Testis (tissue), 3 donors: ENCODE data around the gene ZFP57. TPM values are rescaled to one million over a fixed set of nuclear protein-coding genes. Genes with fewer than 3 reads are reported as not detected.

Source experiments
- DNase-seq: peaks from one replicate; pipeline ENCODE4 v3.0.0-alpha.2; 2019
- H3K27ac ChIP-seq, 2 donors: fragments of 200-600 bp; sonication (generic); one replicate each; pipeline ENCODE4 v1.5.1; 2019
- H3K27me3 ChIP-seq: fragments of 200-600 bp; sonication (generic); one replicate; pipeline ENCODE4 v1.5.1; 2019
- H3K36me3 ChIP-seq: fragments of 200-600 bp; sonication (generic); one replicate; pipeline ENCODE4 v1.5.1; 2017; ENCODE audit warnings: low read depth; ENCODE audit errors: missing control alignments
- H3K4me1 ChIP-seq: fragments of 200-600 bp; sonication (generic); one replicate; pipeline ENCODE4 v1.5.1; 2019
- H3K4me3 ChIP-seq, 2 donors: fragments of 200-600 bp; sonication (generic); one replicate each; pipeline ENCODE4 v1.5.1; 2017 to 2019
- H3K9me3 ChIP-seq: fragments of 200-600 bp; sonication (generic); one replicate; pipeline ENCODE4 v1.5.1; 2017
- CTCF ChIP-seq, 3 experiments: fragments of 450-650 bp in 2 of 3; fragments of 200-600 bp in 1 of 3; sonication (generic) in 1 of 3; IDR thresholded peaks; one replicate each; pipeline ENCODE4 v1.5.1; 2016 to 2019; ENCODE audit warnings: antibody characterized with exemption in 3 of 3, mild to moderate bottlenecking in 2 of 3, moderate library complexity in 1 of 3
- POLR2A ChIP-seq: fragments of 450-650 bp; IDR thresholded peaks from one replicate; pipeline ENCODE4 v1.6.1; 2017; ENCODE audit warnings: antibody characterized with exemption, mild to moderate bottlenecking, moderate library complexity
- WGBS, 2 donors: methylation state at CpG; one replicate each; pipeline ENCODE4 v1.1.5; 2018; 5-methylcytosine and 5-hydroxymethylcytosine counted together
- intact Hi-C: fragments of 100-400 bp; cut with DNase I; formaldehyde crosslinking; loops from one replicate; pipeline ENCODE4 v1.15.1; 2023; ENCODE audit warnings: low total_unique reads
- polyA plus RNA-seq: library from polyadenylated mRNA; stranded (reverse); fragments of 350-450 nt; fragmentation: Illumina TruSeq; extraction: RNeasy Lipid Tissue Mini Kit (QIAGEN cat#74804); gene quantifications from one replicate; pipeline ENCODE4 v1.2.3, GENCODE V29; 2014; ENCODE audit warnings: low read depth, low replicate concordance; ENCODE audit not compliant: insufficient read depth
- total RNA-seq, 2 donors: library from RNA; depleted of rRNA; stranded (reverse); fragments of >200 nt; gene quantifications; one replicate each; pipeline ENCODE4 v1.2.3, GENCODE V29; 2016

Gene ZFP57
- total and polyA plus RNA-seq, 3 donors from 2014 or later, result 0.91 to 1.6 (median 1.4) TPM

- Histone ChIP-seq H3K4me1 (peaks cover 10% of the 10 kb centered on the region), H3K27ac (peak overlapping the region; percentile 72 to 80), H3K36me3 (no peaks in the 10 kb centered on the region), H3K27me3 (no peaks in the 10 kb centered on the region), H3K9me3 (no peaks in the 10 kb centered on the region), H3K4me3 (peak overlapping the region; percentile 72 to 84)
- WGBS, 2 donors, result 3% methylated on average over 24 to 49 of the region's 53 CpGs
- TF ChIP-seq CTCF (IDR thresholded peaks at IDR 0.05) (no peak), POLR2A (no peak)
- DNase-seq, result peak; percentile 41
- intact Hi-C loops, result no loop called here
Measured at GRCh38 chr6:29631860-29632731, 48.9 kb downstream of the ZFP57 start.

- Histone ChIP-seq H3K9me3 (no peaks in the 10 kb centered on the region), H3K27ac (no peak overlapping the region), H3K36me3 (no peaks in the 10 kb centered on the region), H3K27me3 (no peaks in the 10 kb centered on the region), H3K4me1 (peaks cover 10% of the 10 kb centered on the region), H3K4me3 (no peak overlapping the region)
- no peak for TF ChIP-seq CTCF (IDR thresholded peaks at IDR 0.05)
- no peak for TF ChIP-seq POLR2A
- intact Hi-C loops, result no loop called here
- WGBS, 2 donors, result 46 to 54% methylated on average over 14 of the region's 14 CpGs
- DNase-seq, result no peak
Measured at GRCh38 chr6:29631209-29631810, 49.6 kb downstream of the ZFP57 start.

GRCh38 chr6:29630315-29630714 is 50.6 kb downstream of the ZFP57 start:
- 76 to 81% methylated on average over 9 of the region's 9 CpGs for WGBS, 2 donors
- Histone ChIP-seq H3K27ac (no peak overlapping the region), H3K4me3 (no peak overlapping the region), H3K27me3 (no peaks in the 10 kb centered on the region), H3K9me3 (no peaks in the 10 kb centered on the region), H3K36me3 (no peaks in the 10 kb centered on the region), H3K4me1 (peaks cover 10% of the 10 kb centered on the region)
- intact Hi-C loops, result no loop called here
- DNase-seq, result no peak
- TF ChIP-seq POLR2A (no peak), CTCF (IDR thresholded peaks at IDR 0.05) (no peak)

- WGBS, 2 donors, result 67 to 89% methylated on average over 2 of the region's 2 CpGs
- H3K4me3 ChIP-seq, result no peak overlapping the region
- no peaks in the 10 kb centered on the region for H3K9me3 ChIP-seq
- H3K27me3 ChIP-seq, result no peaks in the 10 kb centered on the region
- H3K27ac ChIP-seq, result no peak overlapping the region
- H3K4me1 ChIP-seq, result peaks cover 10% of the 10 kb centered on the region
- TF ChIP-seq CTCF (IDR thresholded peaks at IDR 0.05) (no peak), POLR2A (no peak)
- DNase-seq, result no peak
- intact Hi-C loops, result no loop called here
- no peaks in the 10 kb centered on the region for H3K36me3 ChIP-seq
Measured at GRCh38 chr6:29629571-29629970, 51.4 kb downstream of the ZFP57 start.
